Stimulated activated CD8-positive, alpha-beta memory T cell treated with anti-CD3 and anti-CD28 coated beads, Interleukin-15, amount 100 ng/mL, for 48 hours (primary cell): Measurements from ENCODE around the gene SEL1L3.
"Not testable (repeated sequence)": the region's sequence is repeated elsewhere in the genome, so short reads cannot be mapped to it uniquely, and the experiment has no call there.

ENCODE experiments used
- DNase-seq, 2 donors: peaks; one replicate each; pipeline ENCODE4 v3.0.0-alpha.2; 2020; ENCODE audit warnings: low read depth in 2 of 2

The SEL1L3 gene

DNA sequence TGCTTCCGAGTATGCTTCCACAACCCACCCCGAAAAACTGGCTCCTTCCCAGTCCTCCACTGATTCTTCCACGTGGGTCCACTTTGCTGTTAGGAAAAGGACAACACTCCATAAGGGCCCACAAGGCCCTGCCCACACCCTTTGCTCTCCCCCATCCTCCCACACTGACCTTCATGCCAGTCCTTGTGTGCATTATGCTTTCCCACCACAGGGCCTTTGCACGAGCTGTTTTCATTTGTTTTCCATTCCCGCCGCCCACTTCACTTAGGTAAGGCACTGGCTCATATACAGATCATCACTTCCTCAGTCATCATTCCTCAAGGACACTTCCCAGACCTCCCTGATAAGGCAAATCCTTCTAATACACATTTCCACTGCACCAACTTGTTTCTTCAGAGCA, 16.8 kb upstream of the SEL1L3 start:
- DNase-seq, result no peak

DNA sequence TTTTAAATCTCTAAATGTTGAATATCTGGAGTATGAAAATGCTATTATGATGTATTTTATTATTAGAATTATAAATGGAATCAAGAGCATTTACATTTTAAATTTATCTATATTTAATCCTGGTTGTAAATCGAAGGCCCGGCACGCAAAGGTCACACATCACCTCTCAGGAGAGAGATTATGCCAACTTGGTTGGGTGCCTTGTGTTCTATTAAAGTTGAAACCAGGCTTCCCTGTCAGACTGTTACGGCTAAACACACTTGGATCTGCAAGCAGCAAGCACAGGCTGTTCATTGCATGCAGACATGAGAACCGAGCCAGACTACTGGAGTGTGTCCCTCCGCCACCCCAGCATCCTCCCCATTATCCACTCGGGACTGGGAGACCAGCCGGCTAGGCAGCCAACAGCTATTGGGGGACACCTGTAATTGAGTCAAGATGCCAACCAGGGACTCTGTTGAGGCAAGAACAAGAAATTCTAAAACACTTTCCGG, 16.4 kb upstream of the SEL1L3 start:
- DNase-seq, result no peak

DNA sequence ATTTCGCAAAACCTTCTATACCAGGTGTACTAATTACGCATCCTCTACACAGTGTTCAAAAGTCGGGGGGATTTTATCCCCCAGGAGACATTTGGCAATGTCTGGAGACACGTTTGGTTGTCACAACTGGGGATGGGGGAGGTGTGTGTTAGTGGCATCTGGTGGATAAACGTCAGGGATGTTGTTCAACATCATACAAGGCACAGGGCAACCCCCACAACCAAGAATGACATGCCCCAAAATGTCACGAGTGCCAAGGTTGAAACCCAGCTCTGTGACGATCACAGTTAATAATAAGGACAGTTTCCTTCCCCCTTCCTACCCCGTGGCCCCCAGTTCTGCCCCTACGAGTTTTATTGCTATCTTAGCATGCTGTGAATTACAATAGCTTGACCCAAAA, 15.9 kb upstream of the SEL1L3 start:
- DNase-seq, result no peak

DNA sequence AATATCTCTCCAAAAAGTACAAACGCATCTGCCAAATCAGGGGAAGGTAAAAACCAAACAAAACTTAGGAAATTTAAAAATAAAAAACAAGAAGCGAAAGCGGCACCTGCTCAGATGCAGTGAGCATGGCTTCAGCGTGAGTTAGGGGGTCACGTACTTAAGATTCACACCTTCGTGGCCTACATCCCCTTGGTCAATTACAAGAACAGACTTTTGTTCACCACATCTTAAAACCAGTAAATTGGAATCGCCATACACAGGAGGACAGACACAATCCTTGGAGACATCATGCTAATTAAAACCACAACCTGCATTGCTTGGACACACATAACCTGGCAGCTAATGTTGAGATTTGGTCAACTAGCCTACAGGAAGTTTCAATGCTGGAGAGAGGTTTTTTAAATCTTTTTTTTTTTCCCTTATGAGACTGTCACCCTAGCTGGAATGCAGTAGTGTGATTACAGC, 12.5 kb upstream of the SEL1L3 start:
- DNase-seq, result no peak

DNA sequence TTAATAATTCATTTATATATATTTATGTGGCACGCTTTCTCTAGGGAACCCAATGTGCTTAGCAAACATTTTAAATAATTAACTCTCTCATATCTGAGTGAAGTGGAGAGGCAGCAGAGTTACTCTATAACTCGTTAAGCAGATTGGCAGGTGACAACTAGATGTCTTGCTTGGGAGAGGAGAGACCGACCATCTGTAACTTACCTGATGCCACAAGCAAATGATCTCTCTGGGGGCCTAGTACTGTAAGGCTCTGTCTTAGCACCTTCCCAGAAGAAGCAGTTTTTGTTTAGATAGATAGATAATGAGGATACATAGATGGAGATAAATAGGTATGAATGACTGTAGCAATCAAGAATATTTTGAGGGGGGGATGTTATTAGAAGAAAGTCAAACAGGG, 11.9 kb upstream of the SEL1L3 start:
- no peak for DNase-seq

DNA sequence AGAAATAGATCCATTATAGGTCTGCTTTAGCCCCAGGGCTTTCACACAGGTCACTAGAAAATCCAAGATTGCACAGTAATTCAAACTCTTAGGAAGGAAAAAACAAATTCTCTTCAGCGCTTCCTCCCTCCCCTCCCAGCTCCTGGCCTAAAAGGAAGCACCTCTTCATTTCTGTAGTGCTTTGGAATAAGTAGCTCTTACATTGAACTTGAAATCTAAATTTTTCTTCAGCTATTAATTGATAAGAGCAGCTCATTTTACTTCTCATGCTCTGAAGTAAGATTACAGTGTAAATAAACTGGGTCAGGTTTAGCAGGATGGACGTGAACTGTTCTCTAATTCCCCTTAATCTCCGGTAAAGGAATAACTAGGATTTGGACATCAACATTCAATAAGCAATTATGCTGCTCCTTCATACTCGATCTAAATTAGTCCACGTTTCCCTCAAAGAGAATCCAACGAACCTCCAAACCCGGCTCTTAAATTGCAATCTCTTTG, 10.9 kb upstream of the SEL1L3 start:
- no peak for DNase-seq

DNA sequence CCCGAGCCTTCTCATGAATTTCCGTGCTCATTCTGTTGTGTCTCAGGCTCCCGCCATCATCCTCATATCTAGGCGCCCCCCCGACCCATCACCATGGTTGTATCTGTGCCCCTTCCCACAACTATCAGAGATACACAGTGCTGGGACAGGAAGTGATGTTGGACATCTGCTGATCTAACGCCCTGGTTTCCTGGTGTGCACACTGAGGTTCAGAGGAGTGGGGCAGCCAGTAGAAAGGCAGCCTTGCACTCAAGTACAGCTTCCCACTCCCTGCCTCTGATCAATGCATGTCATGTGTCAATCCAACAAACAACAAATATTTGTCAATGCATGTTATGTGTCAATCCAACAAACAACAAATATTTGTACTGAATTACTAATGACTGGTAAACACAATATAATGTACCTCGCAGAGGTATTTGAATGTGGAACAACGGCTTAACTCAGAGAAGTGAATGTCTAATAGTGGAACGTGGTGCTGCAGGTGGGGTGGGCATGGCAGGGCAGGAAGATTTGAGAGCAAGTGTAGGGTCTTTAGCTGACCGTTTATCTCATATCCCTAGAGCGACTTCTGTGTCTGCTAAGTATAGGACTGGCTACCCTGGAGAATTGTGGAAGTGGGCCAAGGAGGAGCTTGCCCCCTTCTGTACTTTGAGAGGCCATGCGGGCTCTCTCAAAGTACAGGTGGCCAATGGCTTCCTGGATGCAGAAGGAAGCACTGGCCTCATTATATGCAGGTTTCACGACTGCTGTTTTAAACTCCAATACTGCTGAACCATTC, 10.3 kb upstream of the SEL1L3 start:
- DNase-seq, result no peak

DNA sequence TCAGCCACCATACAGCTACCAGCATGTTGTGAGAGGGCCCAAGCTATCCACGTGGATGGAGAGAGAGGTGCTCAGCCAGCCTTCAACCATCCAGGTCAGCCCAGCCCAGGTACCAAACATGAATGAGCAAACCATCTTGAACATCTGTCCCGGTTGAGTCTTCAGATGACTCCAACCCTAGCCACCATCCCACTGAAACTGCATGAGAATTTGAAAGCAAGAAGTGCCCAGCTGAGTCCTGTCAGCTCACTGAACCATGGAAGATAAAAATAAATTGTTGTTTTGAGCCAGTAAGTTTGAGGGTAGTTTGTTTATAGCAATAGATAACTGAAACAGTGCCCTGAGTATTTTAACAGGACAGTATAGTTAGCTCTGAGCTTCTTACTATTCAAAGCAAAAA, 7.3 kb upstream of the SEL1L3 start:
- no peak for DNase-seq

DNA sequence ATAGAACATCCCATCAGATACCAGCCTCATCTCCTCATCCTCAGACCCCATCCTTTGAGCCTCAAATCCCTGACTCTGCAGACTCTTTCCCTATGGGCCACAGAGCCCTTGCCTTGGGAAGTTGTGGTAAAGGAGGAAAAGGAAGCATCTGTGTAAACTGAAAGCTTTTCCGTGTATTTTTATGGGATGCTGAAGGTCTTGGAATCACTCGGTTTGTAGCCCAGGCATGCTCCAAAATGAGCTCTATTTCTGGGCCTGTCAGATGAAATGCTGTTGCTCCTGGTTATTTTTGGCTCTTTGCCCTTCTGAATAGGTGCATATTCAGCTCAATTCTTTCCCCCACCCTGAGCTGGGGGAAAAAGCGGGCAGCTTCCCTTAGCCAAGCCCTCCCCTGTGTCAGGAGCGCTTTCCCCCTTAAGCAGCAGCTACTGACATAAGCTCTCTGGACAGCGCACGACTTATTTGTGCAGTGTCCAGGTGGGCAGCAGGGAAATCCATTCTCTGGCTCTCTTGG, 5.0 kb upstream of the SEL1L3 start:
- DNase-seq, result no peak

DNA sequence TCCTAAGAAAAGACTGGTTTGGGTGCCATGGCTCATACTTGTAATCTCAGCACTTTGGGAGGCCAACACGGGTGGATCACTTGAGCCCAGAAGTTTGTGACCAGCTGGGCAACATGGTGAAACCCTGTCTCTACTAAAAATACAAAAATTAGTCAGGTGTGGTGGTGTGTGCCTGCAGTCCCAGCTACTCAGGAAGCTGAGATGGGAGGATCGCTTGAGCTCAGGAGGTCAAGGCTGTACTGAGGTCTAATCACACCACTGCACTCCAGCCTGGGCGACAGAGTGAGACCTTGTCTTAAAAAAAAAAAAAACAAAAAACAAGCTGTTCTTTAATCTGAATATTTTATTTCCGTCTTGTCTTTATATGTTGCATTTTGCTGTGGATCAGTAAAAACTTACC, 3.6 kb upstream of the SEL1L3 start:
- DNase-seq, result not testable (repeated sequence)

DNA sequence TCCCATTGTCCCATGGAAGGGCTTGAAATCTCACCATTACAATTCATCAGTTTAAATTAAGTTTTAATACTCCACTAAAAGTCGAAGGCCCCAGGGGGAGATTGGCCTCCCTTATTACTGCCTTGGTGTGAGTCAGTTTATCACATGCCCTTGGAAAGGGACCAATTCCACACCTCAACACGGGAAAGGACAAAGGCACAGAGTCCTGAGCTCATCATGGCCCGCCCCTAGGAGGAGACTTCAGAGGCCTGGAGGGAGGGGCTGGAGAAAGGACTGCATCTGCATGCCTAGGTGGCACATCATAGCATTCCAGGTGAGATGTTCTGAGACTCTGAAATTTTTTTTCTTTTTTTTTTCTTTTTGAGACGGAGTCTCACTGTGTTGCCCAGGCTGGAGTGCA, 2.8 kb upstream of the SEL1L3 start:
- no peak for DNase-seq

DNA sequence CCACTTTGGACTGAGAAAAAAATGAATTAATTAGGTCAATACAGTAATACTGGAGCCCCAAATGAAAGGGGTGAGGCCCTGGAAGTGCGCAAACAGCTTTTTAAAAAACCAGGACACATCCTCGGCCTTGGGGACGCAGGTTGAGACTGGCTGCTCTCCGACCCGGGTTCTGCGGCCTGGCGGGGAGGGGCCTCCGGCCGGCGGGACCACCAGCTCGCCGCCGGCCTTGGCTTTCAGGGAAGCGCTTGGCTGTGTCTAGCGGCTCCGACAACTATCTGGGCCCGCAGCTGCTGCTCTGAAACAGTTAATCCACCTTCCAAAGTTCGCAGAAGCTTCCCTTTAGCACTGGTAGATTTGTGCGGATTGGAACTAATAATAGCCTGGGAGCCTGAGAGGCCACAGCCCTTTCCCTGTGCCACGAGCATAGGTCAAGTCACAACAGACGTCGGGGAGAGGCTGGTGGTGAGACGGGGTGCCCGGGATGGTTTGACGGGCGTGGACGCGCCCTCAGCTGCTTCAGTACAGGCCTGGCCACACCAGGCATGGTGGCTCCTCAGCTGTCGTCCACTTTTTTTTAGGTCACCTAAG, 1.1 kb upstream of the SEL1L3 start:
- DNase-seq, result no peak

DNA sequence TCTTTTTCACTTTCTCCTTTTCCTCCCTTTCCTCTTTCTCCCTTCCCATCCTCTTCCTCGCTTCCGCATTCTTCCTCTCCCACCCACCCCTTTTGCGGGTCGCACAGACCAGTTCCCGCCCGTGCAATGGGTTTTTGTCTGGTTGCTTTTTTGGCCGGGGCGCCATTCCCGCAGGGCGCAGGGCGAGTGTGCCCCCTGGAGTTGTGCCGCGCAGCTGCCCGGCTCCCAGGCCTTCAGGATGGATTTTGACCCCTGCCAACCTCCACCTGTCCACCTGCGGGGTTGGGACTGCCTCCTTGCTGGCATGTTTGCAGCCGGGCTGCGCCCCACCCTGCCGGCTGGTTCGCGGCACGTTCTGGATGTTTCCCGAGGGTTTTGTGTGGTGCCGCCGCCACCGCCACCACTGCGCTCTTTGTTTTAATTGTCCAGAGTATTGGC, 578 bp upstream of the SEL1L3 start:
- no peak for DNase-seq

DNA sequence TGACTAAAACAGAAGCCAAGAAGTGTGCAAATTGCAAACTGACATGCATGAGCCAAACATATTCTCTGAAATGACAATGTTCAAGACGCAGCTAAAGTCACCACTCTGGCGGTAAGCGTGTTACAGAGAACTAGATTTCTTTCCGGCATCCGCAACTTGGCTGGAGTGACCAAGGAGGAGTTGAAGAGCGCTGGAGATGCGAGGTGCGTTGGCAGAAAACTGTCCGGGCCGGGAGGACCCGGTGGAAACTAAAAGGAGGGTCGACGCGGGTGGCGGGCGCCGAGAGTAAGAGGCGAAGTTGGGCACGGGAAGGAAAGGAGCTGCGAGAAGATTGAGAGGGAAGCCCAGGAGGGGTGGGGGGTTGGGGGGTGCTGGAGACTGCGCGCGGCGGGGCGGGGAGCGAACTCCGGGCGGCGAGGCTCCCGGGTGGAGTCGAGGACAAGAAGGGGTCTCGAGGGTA, 807 bp downstream of the SEL1L3 start:
- no peak for DNase-seq

DNA sequence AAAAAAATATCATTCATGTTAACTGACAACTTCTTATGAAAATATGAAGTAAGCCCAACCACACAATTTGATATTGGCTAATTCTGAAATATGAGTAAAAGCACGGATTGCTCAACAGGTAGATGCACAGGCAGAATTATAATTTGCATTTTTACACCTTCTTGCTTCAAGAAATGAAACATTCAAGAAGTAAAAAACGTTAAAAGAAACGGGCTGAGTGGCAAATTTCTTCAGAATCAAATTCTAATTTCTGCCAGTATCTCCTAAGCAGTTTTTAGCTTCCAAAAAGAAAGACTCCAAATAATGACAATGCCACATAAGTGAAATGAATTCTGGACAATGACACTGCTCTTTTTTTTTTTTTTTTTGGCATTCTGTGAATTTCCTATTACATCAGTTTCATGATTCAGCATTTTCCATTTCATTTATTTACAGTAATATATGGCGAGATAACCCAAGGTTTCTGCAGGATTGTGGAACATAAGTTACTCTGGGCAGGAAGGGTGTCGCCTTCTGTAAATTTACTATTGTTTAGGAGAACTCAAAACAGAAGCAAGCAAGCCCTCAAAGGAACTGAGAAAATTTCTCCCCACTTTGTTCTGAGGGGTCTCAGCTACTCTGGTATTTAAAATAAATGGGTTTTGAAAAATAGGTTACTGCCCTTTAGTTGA, 1.4 kb downstream of the SEL1L3 start:
- no peak for DNase-seq

DNA sequence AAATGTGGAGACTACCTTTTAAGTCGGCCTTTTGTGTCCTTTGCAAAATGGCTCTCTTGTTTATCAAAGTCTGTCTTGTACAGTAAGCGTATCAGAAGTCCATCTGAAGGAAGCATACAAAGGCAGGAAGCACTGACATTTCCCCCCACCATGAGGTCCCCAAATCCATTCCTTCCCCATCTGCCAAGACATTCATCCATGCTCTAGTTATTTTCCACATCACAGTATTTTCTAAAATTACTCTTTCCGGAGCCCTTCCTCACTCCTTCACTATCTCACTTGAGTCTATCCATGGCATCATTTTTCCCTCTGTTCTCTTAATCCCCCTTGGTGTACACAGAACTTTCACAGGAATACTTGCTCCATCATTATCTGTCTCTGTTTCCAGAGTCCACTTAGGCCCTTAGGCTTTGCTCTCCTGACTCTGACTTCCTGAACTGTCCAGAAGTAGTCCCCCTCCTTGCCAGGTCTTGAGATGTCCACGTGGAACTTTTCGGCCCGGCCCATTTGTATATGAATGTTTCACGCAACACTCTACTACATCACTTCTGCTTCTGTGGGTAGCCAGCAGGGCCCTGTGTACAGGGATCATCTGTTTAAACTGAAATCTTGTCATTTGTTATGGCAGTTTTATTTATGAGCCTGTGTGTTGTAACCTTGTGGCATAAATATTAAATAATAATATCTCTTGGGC, 2.1 kb downstream of the SEL1L3 start:
- no peak for DNase-seq

DNA sequence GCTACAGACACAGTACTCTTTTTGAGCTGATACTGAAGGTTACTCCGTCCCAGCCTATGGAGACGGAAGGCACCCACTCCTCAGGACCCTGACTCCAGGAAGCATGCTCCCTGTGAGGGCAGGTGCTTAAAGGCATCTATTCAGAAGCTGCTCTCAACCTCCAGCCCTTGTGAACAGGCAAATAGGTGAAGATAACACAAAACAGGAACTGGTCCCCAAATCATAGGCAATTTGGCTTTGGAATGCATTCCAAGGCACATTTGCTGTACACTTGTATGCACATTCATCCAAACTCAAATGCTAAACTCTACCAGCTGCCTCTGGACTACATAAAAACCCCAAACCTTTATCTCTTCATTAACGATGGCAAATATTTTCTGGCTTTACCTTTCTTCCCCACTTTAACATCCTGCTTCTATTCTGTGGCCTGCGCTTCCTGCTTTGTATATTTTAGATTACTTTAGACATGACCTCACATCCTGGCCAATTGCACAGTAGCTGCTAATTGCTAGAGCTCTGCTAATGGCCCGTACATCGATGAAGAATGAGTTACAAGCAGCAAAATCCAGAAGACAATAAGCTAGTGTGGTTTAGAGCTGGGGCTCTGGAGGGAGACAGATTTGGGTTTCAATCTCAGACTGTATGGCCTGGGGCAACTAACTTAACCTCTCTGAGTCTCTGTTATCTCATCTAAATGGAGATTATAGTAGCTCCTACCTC, 3.2 kb downstream of the SEL1L3 start:
- no peak for DNase-seq

DNA sequence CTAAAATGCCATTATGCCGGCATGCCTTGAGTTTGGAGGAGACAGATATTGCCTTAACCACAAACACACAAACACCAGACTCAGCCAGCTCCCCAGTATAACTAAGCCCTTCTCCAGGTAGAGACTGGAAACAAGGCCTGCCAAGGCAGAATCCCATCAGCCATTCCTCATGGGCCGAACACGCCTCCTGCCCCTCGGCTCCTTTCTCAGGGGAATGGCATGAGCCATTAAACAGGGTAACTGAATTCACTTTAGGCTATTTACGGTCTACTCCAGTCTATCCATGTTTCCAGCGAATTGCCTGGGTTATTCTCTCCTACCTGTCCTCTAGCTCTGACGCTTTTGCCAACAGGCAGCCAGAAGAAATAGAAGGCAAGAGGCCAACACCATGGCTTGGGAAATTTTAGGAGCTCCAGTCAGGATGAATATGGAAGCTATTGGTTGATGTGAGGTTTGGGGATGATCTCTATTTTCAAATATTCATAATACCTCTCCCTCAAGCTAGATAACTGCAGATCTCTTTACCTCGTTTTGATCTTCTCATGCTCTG, 4.9 kb downstream of the SEL1L3 start:
- DNase-seq, result no peak

DNA sequence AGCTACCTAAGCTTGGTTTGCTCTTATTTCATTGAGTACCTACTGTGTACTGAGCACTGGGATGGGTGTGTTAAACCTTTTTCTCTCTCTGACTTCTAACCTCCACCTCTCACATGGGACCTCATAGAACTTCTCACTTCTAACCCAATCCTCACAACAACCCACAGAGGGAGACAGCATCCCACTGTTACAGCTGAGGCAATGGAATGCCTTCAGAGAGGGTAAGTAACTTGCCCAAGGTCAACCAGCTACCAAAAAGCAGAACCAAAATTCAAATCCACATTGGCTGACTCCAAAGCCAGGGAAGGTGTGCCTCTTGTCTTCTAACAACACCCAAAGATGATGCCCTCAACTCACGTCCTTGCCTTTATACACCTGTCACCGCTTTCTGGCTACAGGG, 5.4 kb downstream of the SEL1L3 start:
- no peak for DNase-seq

DNA sequence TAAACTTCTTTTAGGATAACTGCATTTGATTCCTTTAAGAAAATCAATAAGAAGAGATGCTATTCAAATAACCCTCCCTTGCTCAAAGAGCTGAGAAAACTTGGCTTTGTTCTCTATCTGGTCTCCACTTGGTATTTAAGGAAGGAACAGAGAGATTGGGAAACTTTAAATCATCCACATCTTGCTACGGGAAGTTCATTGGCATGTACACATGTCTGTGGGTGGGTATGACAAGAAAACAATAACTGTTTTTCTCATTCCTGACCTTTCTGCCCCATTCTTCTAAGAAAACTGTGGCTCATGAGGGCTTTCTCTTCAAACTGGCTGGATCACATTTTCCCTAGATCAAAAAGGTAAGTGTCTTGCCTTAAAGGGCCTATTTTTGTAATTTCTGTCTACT, 6.0 kb downstream of the SEL1L3 start:
- no peak for DNase-seq

DNA sequence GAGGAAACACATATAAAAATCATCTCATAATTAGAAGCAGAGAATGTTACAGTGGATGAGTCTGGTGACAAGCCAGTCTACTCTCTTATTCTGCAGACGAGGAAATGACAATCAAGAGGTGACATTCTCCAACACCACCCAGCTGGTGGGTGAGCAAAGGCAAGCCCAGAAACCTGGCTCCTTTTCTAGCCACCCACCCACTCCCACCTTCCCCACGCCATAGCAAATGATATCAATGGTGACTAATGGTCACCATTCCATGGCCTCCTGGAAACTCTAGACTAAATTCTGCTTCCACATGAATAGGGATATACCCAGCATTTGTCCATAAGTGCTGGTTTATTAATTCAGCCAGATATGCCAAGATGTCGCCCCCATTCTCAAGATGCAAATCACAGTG, 10.7 kb downstream of the SEL1L3 start:
- DNase-seq, result no peak
